GM19455 (cell line): ENCODE data around the gene FAM219A.
"Not testable (repeated sequence)": the region's sequence is repeated elsewhere in the genome, so short reads cannot be mapped to it uniquely, and the experiment has no call there.

Experiments used
- ATAC-seq: cut with Tn5 transposase; IDR thresholded peaks from one replicate; pipeline ENCODE4 v1.9.1; 2021; ENCODE audit not compliant: unreplicated experiment

Gene FAM219A

GRCh38 chr9:34446951-34447350 is 11.4 kb downstream of the FAM219A start:
- no peak for ATAC-seq

- no peak for ATAC-seq
Observed at GRCh38 chr9:34446468-34446891, 11.9 kb downstream of the FAM219A start.

- ATAC-seq: no peak
Observed at GRCh38 chr9:34443976-34444375, 14.4 kb downstream of the FAM219A start.

- no peak for ATAC-seq
Observed at GRCh38 chr9:34443533-34443932, 14.8 kb downstream of the FAM219A start.

GRCh38 chr9:34442770-34443169 is 15.6 kb downstream of the FAM219A start:
- no peak for ATAC-seq

GRCh38 chr9:34440017-34440416 is 18.4 kb downstream of the FAM219A start:
- ATAC-seq: no peak

- not testable (repeated sequence) for ATAC-seq
Observed at GRCh38 chr9:34438465-34438864, 19.9 kb downstream of the FAM219A start.

- not testable (repeated sequence) for ATAC-seq
Observed at GRCh38 chr9:34437926-34438307, 20.5 kb downstream of the FAM219A start.

- ATAC-seq: no peak
Observed at GRCh38 chr9:34437006-34437925, 21.1 kb downstream of the FAM219A start.

GRCh38 chr9:34431667-34432066 is 26.7 kb downstream of the FAM219A start:
- no peak for ATAC-seq

- no peak for ATAC-seq
Observed at GRCh38 chr9:34430843-34431437, 27.4 kb downstream of the FAM219A start.

- ATAC-seq: no peak
Observed at GRCh38 chr9:34428325-34428958, 29.9 kb downstream of the FAM219A start.

- ATAC-seq: no peak
Observed at GRCh38 chr9:34426347-34427074, 31.9 kb downstream of the FAM219A start.

- ATAC-seq: no peak
Observed at GRCh38 chr9:34419716-34420504, 38.5 kb downstream of the FAM219A start.

GRCh38 chr9:34417734-34418133 is 40.6 kb downstream of the FAM219A start:
- ATAC-seq: no peak

- no peak for ATAC-seq
Observed at GRCh38 chr9:34413231-34413852, 45.0 kb downstream of the FAM219A start.

- ATAC-seq: no peak
Observed at GRCh38 chr9:34412336-34412735, 46.0 kb downstream of the FAM219A start.

GRCh38 chr9:34409154-34409553 is 49.2 kb downstream of the FAM219A start:
- no peak for ATAC-seq

GRCh38 chr9:34408173-34408572 is 50.2 kb downstream of the FAM219A start:
- no peak for ATAC-seq

- ATAC-seq: no peak
Observed at GRCh38 chr9:34406219-34406618, 52.2 kb downstream of the FAM219A start.
